ENCODE data around the gene PILRA. TPM values are rescaled to one million over a fixed set of nuclear protein-coding genes. Genes with fewer than 3 reads are reported as not detected.
"Not testable (repeated sequence)": the region's sequence is repeated elsewhere in the genome, so short reads cannot be mapped to it uniquely, and the experiment has no call there.

PILRA gene
- total RNA-seq, 1 experiment from 2014 or later: 0.68 TPM

- Mint-ChIP-seq H3K36me3 (ENCODE audit: insufficient read depth, unreplicated experiment) (no peaks in the 10 kb centered on the region), H3K9me3 (ENCODE audit: unreplicated experiment) (no peaks in the 10 kb centered on the region), H3K27me3 (ENCODE audit: insufficient read depth, unreplicated experiment) (no peaks in the 10 kb centered on the region), H3K4me1 (ENCODE audit: low read depth, unreplicated experiment) (no peaks in the 10 kb centered on the region), H3K4me3 (ENCODE audit: unreplicated experiment) (no peak overlapping the region), H3K27ac (ENCODE audit: unreplicated experiment) (no peak overlapping the region)
- Histone ChIP-seq H3K9me3 (no peaks in the 10 kb centered on the region), H3K4me1 (peaks cover 13% of the 10 kb centered on the region), H3K27me3 (replicated peaks; ENCODE audit: control insufficient read depth, insufficient read depth, low read length) (no peaks in the 10 kb centered on the region), H3K4me3 (ENCODE audit: low read depth, low read length) (no peak overlapping the region), H3K36me3 (ENCODE audit: control insufficient read depth, insufficient read depth, low read length) (no peaks in the 10 kb centered on the region)
- intact Hi-C loops (cut with micrococcal nuclease; ENCODE audit: unreplicated experiment): no loop called here
- ChIA-PET CTCF (no interaction called here), POLR2A (interaction anchor here (0.6 kb wide), 1 partner anchor 971 kb away, joined by 6 read pairs; no protein-coding TSS in a partner anchor)
- BruUV-seq (replicated peaks): no TSS peak
- no peak for DNase-seq
- TF ChIP-seq CTCF (IDR thresholded peaks at IDR 0.05; ENCODE audit: insufficient read depth in 1 of 2, low read depth in 1 of 2, low read length in 1 of 2, severe bottlenecking in 1 of 2, unreplicated experiment in 1 of 2): no peak
Observed at GRCh38 chr7:100443096-100443840, 70.0 kb downstream of the PILRA start.

GRCh38 chr7:100444311-100445278 is 71.3 kb downstream of the PILRA start:
- TF ChIP-seq CTCF (IDR thresholded peaks at IDR 0.05; ENCODE audit: insufficient read depth in 1 of 2, low read depth in 1 of 2, low read length in 1 of 2, severe bottlenecking in 1 of 2, unreplicated experiment in 1 of 2): no peak
- DNase-seq: no peak
- Histone ChIP-seq H3K4me1 (peaks cover 13% of the 10 kb centered on the region), H3K36me3 (ENCODE audit: control insufficient read depth, insufficient read depth, low read length) (no peaks in the 10 kb centered on the region), H3K4me3 (ENCODE audit: low read depth, low read length) (no peak overlapping the region), H3K27me3 (replicated peaks; ENCODE audit: control insufficient read depth, insufficient read depth, low read length) (no peaks in the 10 kb centered on the region), H3K9me3 (no peaks in the 10 kb centered on the region)
- Mint-ChIP-seq H3K9me3 (ENCODE audit: unreplicated experiment) (no peaks in the 10 kb centered on the region), H3K4me1 (ENCODE audit: low read depth, unreplicated experiment) (no peaks in the 10 kb centered on the region), H3K36me3 (ENCODE audit: insufficient read depth, unreplicated experiment) (no peaks in the 10 kb centered on the region), H3K27ac (ENCODE audit: unreplicated experiment) (peak overlapping the region; percentile 37), H3K4me3 (ENCODE audit: unreplicated experiment) (no peak overlapping the region), H3K27me3 (ENCODE audit: insufficient read depth, unreplicated experiment) (no peaks in the 10 kb centered on the region)
- ChIA-PET POLR2A (interaction anchor here (0.5 to 1.6 kb wide), 2 partner anchors 8 to 16 kb away, joined by 5 to 6 read pairs; partner anchors contain the start of genes PPP1R35 and ZCWPW1), CTCF (interaction anchor here (1.3 kb wide), 1 partner anchor 16 kb away, joined by 6 read pairs; the partner anchor contains the start of gene ZCWPW1)
- no TSS peak for BruUV-seq (replicated peaks)
- intact Hi-C loops (cut with micrococcal nuclease; ENCODE audit: unreplicated experiment): no loop called here

- no peaks in the 10 kb centered on the region for H3K4me1 Mint-ChIP-seq (ENCODE audit: low read depth, unreplicated experiment)
- no peak overlapping the region for H3K4me3 Mint-ChIP-seq (ENCODE audit: unreplicated experiment)
- intact Hi-C loops (cut with micrococcal nuclease; ENCODE audit: unreplicated experiment): no loop called here
- no peaks in the 10 kb centered on the region for H3K9me3 Mint-ChIP-seq (ENCODE audit: unreplicated experiment)
- Histone ChIP-seq H3K27me3 (replicated peaks; ENCODE audit: control insufficient read depth, insufficient read depth, low read length) (no peaks in the 10 kb centered on the region), H3K4me1 (peaks cover 13% of the 10 kb centered on the region), H3K36me3 (ENCODE audit: control insufficient read depth, insufficient read depth, low read length) (no peaks in the 10 kb centered on the region), H3K9me3 (no peaks in the 10 kb centered on the region), H3K4me3 (ENCODE audit: low read depth, low read length) (no peak overlapping the region)
- H3K27ac Mint-ChIP-seq (ENCODE audit: unreplicated experiment): no peak overlapping the region
- POLR2A ChIA-PET: no interaction called here
- peaks cover 10% of the 10 kb centered on the region for H3K36me3 Mint-ChIP-seq (ENCODE audit: insufficient read depth, unreplicated experiment)
- no peaks in the 10 kb centered on the region for H3K27me3 Mint-ChIP-seq (ENCODE audit: insufficient read depth, unreplicated experiment)
- CTCF ChIA-PET: interaction anchor here (1.2 kb wide), 1 partner anchor 8 kb away, joined by 3 read pairs; no protein-coding TSS in a partner anchor
- BruUV-seq (replicated peaks): no TSS peak
- DNase-seq: no peak
- no peak for TF ChIP-seq CTCF (IDR thresholded peaks at IDR 0.05; ENCODE audit: insufficient read depth in 1 of 2, low read depth in 1 of 2, low read length in 1 of 2, severe bottlenecking in 1 of 2, unreplicated experiment in 1 of 2)
Observed at GRCh38 chr7:100446040-100446439, 72.8 kb downstream of the PILRA start.

- POLR2A ChIA-PET: interaction anchor here (0.9 to 1.0 kb wide), 2 partner anchors 11 to 18 kb away, joined by 7 to 8 read pairs; partner anchors contain the start of gene ZCWPW1
- H3K9me3 ChIP-seq; H3K9me3 Mint-ChIP-seq (ENCODE audit: unreplicated experiment); H3K27me3 Mint-ChIP-seq (ENCODE audit: insufficient read depth, unreplicated experiment); H3K4me1 Mint-ChIP-seq (ENCODE audit: low read depth, unreplicated experiment); DNase-seq; H3K4me3 ChIP-seq (ENCODE audit: low read depth, low read length); H3K27me3 ChIP-seq (replicated peaks; ENCODE audit: control insufficient read depth, insufficient read depth, low read length); BruUV-seq (replicated peaks); H3K36me3 ChIP-seq (ENCODE audit: control insufficient read depth, insufficient read depth, low read length); intact Hi-C loops (cut with micrococcal nuclease; ENCODE audit: unreplicated experiment); H3K27ac Mint-ChIP-seq (ENCODE audit: unreplicated experiment); H3K4me3 Mint-ChIP-seq (ENCODE audit: unreplicated experiment): not testable (repeated sequence)
- CTCF ChIA-PET: interaction anchor here (0.6 kb wide), 3 partner anchors 11 to 114 kb away, joined by 3 to 6 read pairs (median 3); no protein-coding TSS in a partner anchor
- peaks cover 11% of the 10 kb centered on the region for H3K36me3 Mint-ChIP-seq (ENCODE audit: insufficient read depth, unreplicated experiment)
- H3K4me1 ChIP-seq: peaks cover 13% of the 10 kb centered on the region
Observed at GRCh38 chr7:100447363-100447762, 74.1 kb downstream of the PILRA start.
